Upper lobe of left lung (tissue), 6 donors: ENCODE measurements around the gene TMEM119. TPM values are rescaled to one million over a fixed set of nuclear protein-coding genes. Genes with fewer than 3 reads are reported as not detected.

ENCODE experiments used
- ATAC-seq, 2 donors: fragments of 200-7000 bp; cut with Tn5 transposase; one replicate each; pipeline ENCODE4 v1.9.1; 2022; ENCODE audit warnings: mild to moderate bottlenecking in 2 of 2, moderate library complexity in 2 of 2; ENCODE audit not compliant: low FRiP score in 2 of 2
- DNase-seq, 2 donors: peaks; one replicate each; pipeline ENCODE4 v3.0.0-alpha.2; 2019 to 2020
- H3K27ac ChIP-seq, 4 donors: fragments of 200-600 bp; sonication (generic); one replicate each; pipeline ENCODE4 v1.5.1; 2016 to 2019
- H3K27me3 ChIP-seq, 4 donors: fragments of 200-600 bp; sonication (generic); one replicate each; pipeline ENCODE4 v1.5.1; 2017 to 2019
- H3K36me3 ChIP-seq, 4 donors: fragments of 200-600 bp; sonication (generic); one replicate each; pipeline ENCODE4 v1.5.1; 2016 to 2019
- H3K4me1 ChIP-seq, 4 donors: fragments of 200-600 bp; sonication (generic); one replicate each; pipeline ENCODE4 v1.5.1; 2018 to 2019
- H3K4me3 ChIP-seq, 4 donors: fragments of 200-600 bp; sonication (generic); one replicate each; pipeline ENCODE4 v1.5.1; 2017 to 2019; ENCODE audit warnings: mild to moderate bottlenecking in 2 of 4, moderate library complexity in 1 of 4
- H3K9me3 ChIP-seq, 4 donors: fragments of 200-600 bp; sonication (generic); one replicate each; pipeline ENCODE4 v1.5.1; 2018 to 2019
- EP300 ChIP-seq, 4 donors: sonication (generic); formaldehyde crosslinking; IDR thresholded peaks; one replicate each; pipeline ENCODE4 v1.5.1; 2017; ENCODE audit warnings: antibody characterized with exemption in 4 of 4, control low read depth in 2 of 4
- POLR2A ChIP-seq, 4 donors: fragments of 450-650 bp; IDR thresholded peaks; one replicate each; pipeline ENCODE4 v1.5.1; 2016 to 2017; ENCODE audit warnings: antibody characterized with exemption in 4 of 4, mild to moderate bottlenecking in 2 of 4
- POLR2AphosphoS5 ChIP-seq, 2 donors: sonication (generic); formaldehyde crosslinking; IDR thresholded peaks; one replicate each; pipeline ENCODE4 v1.5.1; 2017; ENCODE audit warnings: antibody characterized with exemption in 2 of 2
- WGBS, 2 donors: methylation state at CpG; one replicate each; pipeline ENCODE4 v1.1.5; 2017 to 2018; 5-methylcytosine and 5-hydroxymethylcytosine counted together
- total RNA-seq, 6 donors: library from RNA; depleted of rRNA in 4 of 6; stranded (reverse); fragments of >200 nt in 4 of 6; gene quantifications; one replicate each; pipeline versions ENCODE4 v1.1.0 to v1.2.1, GENCODE V29; 2016 to 2021
- TF ChIP-seq, protein P1 (sequence below), 6 experiments: fragments of 450-650 bp in 4 of 6; fragments of 200-600 bp in 2 of 6; sonication (generic) in 2 of 6; IDR thresholded peaks; one replicate each; pipeline ENCODE4 v1.5.1; 2016 to 2019; ENCODE audit warnings: antibody characterized with exemption in 6 of 6
- donor health status: DM: no; HTN: no; CAD: no; lungs with moderate emphysema.
- donor health status: DM: no; HTN: yes; CAD: no; lungs with severe emphysema.

Gene TMEM119
- total RNA-seq, 6 donors from 2014 or later, result 1.5 to 50.7 (median 20.5) TPM

DNA sequence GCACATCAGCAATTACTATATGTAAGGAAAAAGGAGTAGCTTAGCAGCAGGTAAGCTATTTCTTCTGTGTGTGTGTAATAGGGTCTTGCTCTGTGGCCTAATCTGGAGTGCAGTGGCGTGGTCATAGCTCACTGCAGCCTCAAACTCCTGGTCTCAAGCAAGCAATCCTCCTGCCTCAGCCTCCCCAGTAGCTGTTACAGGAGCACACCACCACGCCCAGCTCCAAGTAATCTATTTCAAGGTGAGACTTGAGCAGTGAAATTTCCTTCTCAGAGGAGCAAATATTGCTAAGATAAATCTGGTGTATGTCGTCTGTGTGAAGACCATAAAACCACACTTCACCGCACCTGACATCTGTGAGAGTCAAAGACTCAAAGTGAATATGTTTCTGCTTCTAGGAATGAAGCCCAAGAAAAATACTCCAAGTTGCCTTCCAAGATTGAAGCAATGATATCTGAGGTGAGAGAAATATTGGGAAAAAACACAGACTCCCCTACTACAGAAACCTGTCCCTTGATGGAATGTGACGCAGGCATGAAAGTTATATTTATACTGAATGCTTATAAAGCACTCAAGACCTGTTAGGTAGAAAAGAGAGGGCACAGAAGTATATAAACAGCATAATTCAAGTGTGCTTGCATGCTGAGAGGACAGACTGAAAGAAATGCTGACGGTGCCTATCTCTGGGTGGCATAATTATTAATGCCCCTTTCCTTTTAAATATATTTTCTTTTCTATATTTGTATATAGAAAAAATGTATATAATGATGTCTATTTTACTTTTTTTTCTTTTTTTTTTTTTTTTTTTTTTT, 38.3 kb upstream of the TMEM119 start:
- DNase-seq, result no peak
- no peak for TF ChIP-seq POLR2AphosphoS5 (IDR thresholded peaks at IDR 0.05)
- peak in 1 of 4 donors; percentile 35 for TF ChIP-seq EP300 (IDR thresholded peaks at IDR 0.05)
- Histone ChIP-seq H3K27ac (peak overlapping the region; percentile 81 to 89 (median 84)), H3K4me3 (no peak overlapping the region), H3K36me3 (no peaks in the 10 kb centered on the region), H3K27me3 (no peaks in the 10 kb centered on the region), H3K9me3 (no peaks in the 10 kb centered on the region), H3K4me1 (peaks cover 50 to 77% (median 56%) of the 10 kb centered on the region in 4 donors)
- no peak for ATAC-seq
- WGBS, 2 donors, result 61 to 71% methylated on average over 6 of the region's 6 CpGs

DNA sequence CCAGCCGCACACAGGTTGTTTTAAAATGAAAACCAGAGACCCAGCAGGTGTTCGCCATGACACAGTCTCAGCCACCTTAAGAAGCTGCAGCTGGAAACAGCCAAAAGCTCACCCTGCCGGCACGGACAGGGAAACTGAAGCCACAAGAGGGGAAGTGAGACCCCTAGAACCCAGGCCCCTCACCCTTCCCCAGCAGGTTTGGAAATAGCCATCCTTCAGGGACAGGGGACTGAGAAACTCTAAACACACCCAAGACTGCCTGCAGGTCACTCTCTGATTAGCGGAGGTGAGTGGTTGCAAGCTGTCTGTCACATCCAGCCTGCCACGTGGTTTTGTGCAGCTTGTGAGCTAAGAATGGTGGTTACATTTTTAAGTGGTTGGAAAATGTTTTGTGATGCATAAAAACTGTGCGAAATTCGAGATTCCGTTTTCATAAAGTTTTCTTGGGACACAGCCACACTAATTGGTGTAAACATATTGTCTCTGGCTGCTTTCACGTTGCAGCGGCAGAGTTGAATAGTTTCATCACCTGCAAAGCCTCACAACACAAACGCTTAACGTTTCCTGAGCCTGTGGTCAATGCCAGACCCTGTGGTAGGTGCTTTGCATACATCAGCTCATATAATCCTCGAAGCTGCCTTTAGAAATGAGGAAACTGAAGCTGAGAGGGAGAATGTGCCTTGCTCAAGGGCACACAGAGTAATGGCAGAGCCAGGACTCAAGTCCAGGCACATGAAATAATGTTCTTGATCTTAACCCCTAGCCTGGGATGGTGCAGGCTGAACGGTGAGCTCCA, 37.5 kb upstream of the TMEM119 start:
- ATAC-seq (peak; percentile 11 to 50), DNase-seq (peak in 1 of 2 donors; percentile 57)
- Histone ChIP-seq H3K4me3 (peak overlapping the region in 2 of 4 donors; percentile 8 to 15), H3K27ac (peak overlapping the region; percentile 81 to 89 (median 84)), H3K27me3 (no peaks in the 10 kb centered on the region), H3K4me1 (peaks cover 49 to 82% (median 62%) of the 10 kb centered on the region in 4 donors), H3K36me3 (no peaks in the 10 kb centered on the region), H3K9me3 (no peaks in the 10 kb centered on the region)
- WGBS, 2 donors, result 25 to 43% methylated on average over 11 to 15 of the region's 15 CpGs
- TF ChIP-seq EP300 (IDR thresholded peaks at IDR 0.05) (peak in 1 of 4 donors; percentile 6), POLR2AphosphoS5 (IDR thresholded peaks at IDR 0.05) (peak in 1 of 2 donors; percentile 24), POLR2A (IDR thresholded peaks at IDR 0.05) (peak in 1 of 4 donors; percentile 52)
- TF ChIP-seq, protein P1, sequence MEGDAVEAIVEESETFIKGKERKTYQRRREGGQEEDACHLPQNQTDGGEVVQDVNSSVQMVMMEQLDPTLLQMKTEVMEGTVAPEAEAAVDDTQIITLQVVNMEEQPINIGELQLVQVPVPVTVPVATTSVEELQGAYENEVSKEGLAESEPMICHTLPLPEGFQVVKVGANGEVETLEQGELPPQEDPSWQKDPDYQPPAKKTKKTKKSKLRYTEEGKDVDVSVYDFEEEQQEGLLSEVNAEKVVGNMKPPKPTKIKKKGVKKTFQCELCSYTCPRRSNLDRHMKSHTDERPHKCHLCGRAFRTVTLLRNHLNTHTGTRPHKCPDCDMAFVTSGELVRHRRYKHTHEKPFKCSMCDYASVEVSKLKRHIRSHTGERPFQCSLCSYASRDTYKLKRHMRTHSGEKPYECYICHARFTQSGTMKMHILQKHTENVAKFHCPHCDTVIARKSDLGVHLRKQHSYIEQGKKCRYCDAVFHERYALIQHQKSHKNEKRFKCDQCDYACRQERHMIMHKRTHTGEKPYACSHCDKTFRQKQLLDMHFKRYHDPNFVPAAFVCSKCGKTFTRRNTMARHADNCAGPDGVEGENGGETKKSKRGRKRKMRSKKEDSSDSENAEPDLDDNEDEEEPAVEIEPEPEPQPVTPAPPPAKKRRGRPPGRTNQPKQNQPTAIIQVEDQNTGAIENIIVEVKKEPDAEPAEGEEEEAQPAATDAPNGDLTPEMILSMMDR (IDR thresholded peaks at IDR 0.05), result no peak

DNA sequence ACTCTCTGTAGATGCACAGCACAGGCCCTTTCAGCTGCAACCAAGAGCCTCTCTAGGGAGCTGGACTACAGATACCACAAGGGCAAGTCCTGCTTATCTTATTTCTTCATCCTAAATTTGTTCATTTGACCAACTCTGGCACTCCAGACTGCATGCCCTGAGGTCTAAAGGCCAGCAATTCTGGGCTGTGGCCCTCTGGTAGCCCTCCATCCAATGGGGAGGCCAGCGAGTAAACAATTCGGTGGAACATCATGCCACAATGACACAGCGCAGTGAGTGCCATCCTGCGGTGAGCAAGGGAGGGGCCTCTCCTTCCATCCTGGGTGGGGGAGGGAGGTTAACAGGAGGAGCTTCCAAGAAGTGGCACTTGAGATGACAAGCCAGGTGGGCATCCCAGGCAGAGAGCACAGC, 36.5 kb upstream of the TMEM119 start:
- H3K9me3 ChIP-seq, result no peaks in the 10 kb centered on the region
- H3K27me3 ChIP-seq, result no peaks in the 10 kb centered on the region
- H3K36me3 ChIP-seq, result no peaks in the 10 kb centered on the region
- H3K4me1 ChIP-seq, result peaks cover 58 to 92% (median 72%) of the 10 kb centered on the region in 4 donors
- H3K4me3 ChIP-seq, result peak overlapping the region in 2 of 4 donors; percentile 45 to 52
- peak overlapping the region; percentile 81 to 89 (median 84) for H3K27ac ChIP-seq
- TF ChIP-seq POLR2A (IDR thresholded peaks at IDR 0.05) (no peak), POLR2AphosphoS5 (IDR thresholded peaks at IDR 0.05) (peak in 1 of 2 donors; percentile 63), EP300 (IDR thresholded peaks at IDR 0.05) (peak in 1 of 4 donors; percentile 17)
- TF ChIP-seq, protein P1 (IDR thresholded peaks at IDR 0.05), result no peak
- ATAC-seq, result peak; percentile 18 to 38
- DNase-seq, result peak in 1 of 2 donors; percentile 82
- 41 to 57% methylated on average over 2 to 4 of the region's 4 CpGs for WGBS, 2 donors

DNA sequence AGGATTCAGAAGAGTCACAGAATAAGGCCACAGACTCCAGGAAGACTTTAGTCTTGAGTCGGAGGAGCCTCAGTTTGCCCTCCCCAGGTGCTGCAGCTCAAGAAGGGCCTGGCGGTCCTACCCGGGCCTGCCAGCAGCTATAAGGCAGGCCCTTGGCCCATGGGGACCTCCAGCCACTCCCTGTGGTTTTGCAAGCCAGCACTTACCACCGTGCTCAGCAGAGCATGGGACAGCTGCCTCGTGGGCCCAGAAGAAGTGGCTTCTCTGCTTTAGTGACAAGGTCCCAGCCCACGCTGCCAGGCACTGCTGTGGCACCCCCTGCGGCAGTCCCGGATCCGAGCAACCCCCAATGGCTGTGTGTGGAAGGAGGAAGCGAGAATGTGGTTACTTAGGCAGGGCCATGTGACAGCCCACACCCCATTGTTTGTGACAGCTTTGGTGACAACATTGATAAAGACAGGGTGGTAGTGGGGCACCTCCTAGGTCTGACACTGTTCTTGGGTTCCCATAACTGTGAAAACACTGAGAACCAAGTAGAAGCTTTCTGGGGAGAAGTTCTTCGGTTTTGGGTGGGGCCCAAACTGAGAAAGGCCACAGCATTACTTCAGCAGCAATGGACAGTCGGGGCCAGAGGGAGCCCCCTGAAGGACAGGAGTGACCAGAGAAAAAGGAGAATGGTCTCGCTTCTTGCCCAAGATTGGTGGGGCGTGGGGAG, 35.8 kb upstream of the TMEM119 start, which contains the start of gene SELPLG:
Gene SELPLG (minus strand): TSS at position 361 of the 715 bp plus-strand sequence. CDS start 9,587 bp downstream, outside the sequence.
- no peaks in the 10 kb centered on the region for H3K36me3 ChIP-seq
- TF ChIP-seq EP300 (IDR thresholded peaks at IDR 0.05), result peak in 2 of 4 donors; percentile 12 to 55
- TF ChIP-seq, protein P1 (IDR thresholded peaks at IDR 0.05), result peak in 4 of 6 experiments; percentile 6 to 29 (median 19)
- TF ChIP-seq POLR2A (IDR thresholded peaks at IDR 0.05), result peak in 2 of 4 donors; percentile 27 to 87
- TF ChIP-seq POLR2AphosphoS5 (IDR thresholded peaks at IDR 0.05), result peak; percentile 65 to 80
- H3K4me1 ChIP-seq, result peaks cover 62 to 94% (median 75%) of the 10 kb centered on the region in 4 donors
- DNase-seq, result peak; percentile 88 to 91
- H3K4me3 ChIP-seq, result peak within 1 kb of the TSS in 3 of 4 donors; percentile 30 to 52 (median 45)
- peak within 1 kb of the TSS; percentile 81 to 89 (median 84) for H3K27ac ChIP-seq
- 37 to 60% methylated on average over 12 to 14 of the region's 14 CpGs for WGBS, 2 donors
- H3K27me3 ChIP-seq, result no peaks in the 10 kb centered on the region
- peak; percentile 72 to 74 for ATAC-seq
- no peaks in the 10 kb centered on the region for H3K9me3 ChIP-seq
